Activated CD8-positive, alpha-beta memory T cell treated with anti-CD3 and anti-CD28 coated beads, Interleukin-2, amount 10 ng/mL, durations not matched to agents 7 days and 5 days (primary cell): ENCODE measurements around the gene LCORL. TPM values are rescaled to one million over a fixed set of nuclear protein-coding genes. Genes with fewer than 3 reads are reported as not detected.

Source experiments
- ATAC-seq: fragments of 150-1000 bp; cut with Tn5 transposase; one replicate; pipeline ENCODE4 v1.10.0; 2021; ENCODE audit warnings: moderate library complexity
- CTCF ChIA-PET: fragments of 350-600 bp; sonication (Branson Sonifier 250); formaldehyde crosslinking; loops from one replicate; lab custom pipeline; 2021; ENCODE audit warnings: antibody characterized with exemption; lab: Charles Lee
- DNase-seq: peaks from one replicate; pipeline ENCODE4 v3.0.0-alpha.2; 2020
- H3K27ac Mint-ChIP-seq: one replicate; pipeline ENCODE4 v1.8.0; 2021; ENCODE audit warnings: mild to moderate bottlenecking, mixed read lengths
- H3K27me3 Mint-ChIP-seq: one replicate; pipeline ENCODE4 v1.8.0; 2021; ENCODE audit warnings: mixed read lengths
- H3K36me3 Mint-ChIP-seq: one replicate; pipeline ENCODE4 v1.8.0; 2021; ENCODE audit warnings: mild to moderate bottlenecking, mixed read lengths
- H3K4me1 Mint-ChIP-seq: one replicate; pipeline ENCODE4 v1.8.0; 2021; ENCODE audit warnings: mixed read lengths
- H3K4me3 Mint-ChIP-seq: one replicate; pipeline ENCODE4 v1.8.0; 2021; ENCODE audit warnings: mild to moderate bottlenecking, moderate library complexity, mixed read lengths
- H3K9me3 Mint-ChIP-seq: one replicate; pipeline ENCODE4 v1.8.0; 2022; ENCODE audit warnings: low read depth, mixed read lengths
- total RNA-seq, 2 experiments: library from RNA; stranded (reverse); gene quantifications; one replicate each; pipeline ENCODE4 v1.2.3, GENCODE V29; 2021

LCORL gene
- total RNA-seq, 2 experiments from 2014 or later: 13.8 to 20.9 TPM

GRCh38 chr4:17945303-17945702 lies 76.3 kb downstream of the LCORL start:
- Mint-ChIP-seq H3K27me3 (no peaks in the 10 kb centered on the region), H3K36me3 (peaks cover 2% of the 10 kb centered on the region), H3K4me1 (no peaks in the 10 kb centered on the region), H3K4me3 (no peak overlapping the region), H3K27ac (no peak overlapping the region), H3K9me3 (no peaks in the 10 kb centered on the region)
- ATAC-seq (no peak), DNase-seq (no peak)
- CTCF ChIA-PET: no interaction called here

- no peaks in the 10 kb centered on the region for H3K27me3 Mint-ChIP-seq
- CTCF ChIA-PET: no interaction called here
- no peak for ATAC-seq
- DNase-seq: no peak
- H3K27ac Mint-ChIP-seq: no peak overlapping the region
- no peaks in the 10 kb centered on the region for H3K9me3 Mint-ChIP-seq
- H3K36me3 Mint-ChIP-seq: peaks cover 5% of the 10 kb centered on the region
- no peaks in the 10 kb centered on the region for H3K4me1 Mint-ChIP-seq
- H3K4me3 Mint-ChIP-seq: no peak overlapping the region
These were observed 79.8 kb downstream of the LCORL start for GRCh38 chr4:17941731-17942130.

- Mint-ChIP-seq H3K4me1 (no peaks in the 10 kb centered on the region), H3K9me3 (no peaks in the 10 kb centered on the region), H3K27ac (no peak overlapping the region), H3K27me3 (no peaks in the 10 kb centered on the region), H3K4me3 (no peak overlapping the region), H3K36me3 (peaks cover 10% of the 10 kb centered on the region)
- DNase-seq (no peak), ATAC-seq (no peak)
- CTCF ChIA-PET: no interaction called here
These were observed 82.5 kb downstream of the LCORL start for GRCh38 chr4:17939054-17939453.

- ATAC-seq: no peak
- H3K27me3 Mint-ChIP-seq: no peaks in the 10 kb centered on the region
- CTCF ChIA-PET: interaction anchor here (0.9 kb wide), 1 partner anchor 41 kb away, joined by 3 read pairs; no protein-coding TSS in a partner anchor
- no peak overlapping the region for H3K4me3 Mint-ChIP-seq
- DNase-seq: no peak
- H3K36me3 Mint-ChIP-seq: peaks cover 14% of the 10 kb centered on the region
- H3K4me1 Mint-ChIP-seq: no peaks in the 10 kb centered on the region
- no peak overlapping the region for H3K27ac Mint-ChIP-seq
- peaks cover 2% of the 10 kb centered on the region for H3K9me3 Mint-ChIP-seq
These were observed 87.3 kb downstream of the LCORL start for GRCh38 chr4:17934286-17934685.

- no peak for ATAC-seq
- Mint-ChIP-seq H3K4me3 (no peak overlapping the region), H3K4me1 (no peaks in the 10 kb centered on the region), H3K27me3 (no peaks in the 10 kb centered on the region), H3K27ac (no peak overlapping the region), H3K36me3 (peaks cover 10% of the 10 kb centered on the region), H3K9me3 (peaks cover 2% of the 10 kb centered on the region)
- CTCF ChIA-PET: no interaction called here
- no peak for DNase-seq
These were observed 88.4 kb downstream of the LCORL start for GRCh38 chr4:17933126-17933525.

- Mint-ChIP-seq H3K36me3 (peaks cover 10% of the 10 kb centered on the region), H3K9me3 (peaks cover 2% of the 10 kb centered on the region), H3K27ac (no peak overlapping the region), H3K4me3 (no peak overlapping the region), H3K4me1 (no peaks in the 10 kb centered on the region), H3K27me3 (no peaks in the 10 kb centered on the region)
- ATAC-seq (no peak), DNase-seq (no peak)
- CTCF ChIA-PET: no interaction called here
These were observed 89.5 kb downstream of the LCORL start for GRCh38 chr4:17932041-17932440.

- Mint-ChIP-seq H3K27me3 (no peaks in the 10 kb centered on the region), H3K36me3 (peaks cover 7% of the 10 kb centered on the region), H3K4me3 (no peak overlapping the region), H3K9me3 (peaks cover 2% of the 10 kb centered on the region), H3K27ac (no peak overlapping the region), H3K4me1 (no peaks in the 10 kb centered on the region)
- ATAC-seq (no peak), DNase-seq (no peak)
- CTCF ChIA-PET: no interaction called here
These were observed 91.3 kb downstream of the LCORL start for GRCh38 chr4:17930256-17930655.

- no peak overlapping the region for H3K4me3 Mint-ChIP-seq
- no peaks in the 10 kb centered on the region for H3K9me3 Mint-ChIP-seq
- no peak for ATAC-seq
- no peak for DNase-seq
- H3K36me3 Mint-ChIP-seq: peaks cover 3% of the 10 kb centered on the region
- CTCF ChIA-PET: no interaction called here
- no peaks in the 10 kb centered on the region for H3K4me1 Mint-ChIP-seq
- no peaks in the 10 kb centered on the region for H3K27me3 Mint-ChIP-seq
- H3K27ac Mint-ChIP-seq: no peak overlapping the region
These were observed 97.4 kb downstream of the LCORL start for GRCh38 chr4:17924189-17924588.

GRCh38 chr4:17921451-17921850 lies 100.1 kb downstream of the LCORL start:
- Mint-ChIP-seq H3K27me3 (no peaks in the 10 kb centered on the region), H3K36me3 (peaks cover 3% of the 10 kb centered on the region), H3K4me1 (no peaks in the 10 kb centered on the region), H3K9me3 (peaks cover 2% of the 10 kb centered on the region), H3K27ac (no peak overlapping the region), H3K4me3 (no peak overlapping the region)
- CTCF ChIA-PET: interaction anchor here (0.6 kb wide), 1 partner anchor 485 kb away, joined by 3 read pairs; no protein-coding TSS in a partner anchor
- DNase-seq (no peak), ATAC-seq (no peak)

- Mint-ChIP-seq H3K36me3 (peaks cover 2% of the 10 kb centered on the region), H3K9me3 (peaks cover 2% of the 10 kb centered on the region)
- ATAC-seq: no peak
These were observed 100.9 kb downstream of the LCORL start for GRCh38 chr4:17920681-17921080.

GRCh38 chr4:17915439-17915838 lies 106.1 kb downstream of the LCORL start:
- H3K4me1 Mint-ChIP-seq: no peaks in the 10 kb centered on the region
- CTCF ChIA-PET: no interaction called here
- DNase-seq (no peak), ATAC-seq (no peak)
- H3K27me3 Mint-ChIP-seq: no peaks in the 10 kb centered on the region
- H3K36me3 Mint-ChIP-seq: peaks cover 3% of the 10 kb centered on the region
- H3K4me3 Mint-ChIP-seq: no peak overlapping the region
- H3K27ac Mint-ChIP-seq: no peak overlapping the region
- H3K9me3 Mint-ChIP-seq: peaks cover 2% of the 10 kb centered on the region

More at GRCh38 chr4:17920681-17921080, 100.9 kb downstream of the LCORL start:
- CTCF ChIA-PET: interaction anchor here (0.6 kb wide), 1 partner anchor 484 kb away, joined by 3 read pairs; no protein-coding TSS in a partner anchor
- Mint-ChIP-seq H3K4me3 (no peak overlapping the region), H3K27me3 (no peaks in the 10 kb centered on the region), H3K27ac (no peak overlapping the region), H3K4me1 (no peaks in the 10 kb centered on the region)
- no peak for DNase-seq

- no peaks in the 10 kb centered on the region for H3K27me3 Mint-ChIP-seq
- DNase-seq (no peak), ATAC-seq (no peak)
- H3K4me1 Mint-ChIP-seq: no peaks in the 10 kb centered on the region
- H3K4me3 Mint-ChIP-seq: no peak overlapping the region
- H3K9me3 Mint-ChIP-seq: no peaks in the 10 kb centered on the region
- no peak overlapping the region for H3K27ac Mint-ChIP-seq
- H3K36me3 Mint-ChIP-seq: peaks cover 1% of the 10 kb centered on the region
- CTCF ChIA-PET: no interaction called here
These were observed 109.5 kb downstream of the LCORL start for GRCh38 chr4:17912011-17912410.

GRCh38 chr4:17911608-17912007 lies 109.9 kb downstream of the LCORL start:
- no peaks in the 10 kb centered on the region for H3K9me3 Mint-ChIP-seq
- ATAC-seq (no peak), DNase-seq (no peak)
- H3K36me3 Mint-ChIP-seq: peaks cover 1% of the 10 kb centered on the region
- H3K27ac Mint-ChIP-seq: no peak overlapping the region
- H3K27me3 Mint-ChIP-seq: no peaks in the 10 kb centered on the region
- CTCF ChIA-PET: no interaction called here
- H3K4me1 Mint-ChIP-seq: no peaks in the 10 kb centered on the region
- H3K4me3 Mint-ChIP-seq: no peak overlapping the region

GRCh38 chr4:17898553-17899055 lies 123.0 kb downstream of the LCORL start:
- Mint-ChIP-seq H3K27ac (no peak overlapping the region), H3K27me3 (no peaks in the 10 kb centered on the region), H3K4me1 (peaks cover 4% of the 10 kb centered on the region), H3K36me3 (peaks cover 7% of the 10 kb centered on the region), H3K9me3 (no peaks in the 10 kb centered on the region), H3K4me3 (no peak overlapping the region)
- ATAC-seq (no peak), DNase-seq (no peak)
- CTCF ChIA-PET: no interaction called here
